Smooth muscle cell of the brain vasculature (primary cell): ENCODE measurements around the gene PSME3IP1.
"Not testable (repeated sequence)": the region's sequence is repeated elsewhere in the genome, so short reads cannot be mapped to it uniquely, and the experiment has no call there.

Source experiments
- DNase-seq: peaks from one replicate; pipeline ENCODE4 v3.0.0-alpha.2; 2012; ENCODE audit warnings: low read depth, low spot score

Gene PSME3IP1

DNA sequence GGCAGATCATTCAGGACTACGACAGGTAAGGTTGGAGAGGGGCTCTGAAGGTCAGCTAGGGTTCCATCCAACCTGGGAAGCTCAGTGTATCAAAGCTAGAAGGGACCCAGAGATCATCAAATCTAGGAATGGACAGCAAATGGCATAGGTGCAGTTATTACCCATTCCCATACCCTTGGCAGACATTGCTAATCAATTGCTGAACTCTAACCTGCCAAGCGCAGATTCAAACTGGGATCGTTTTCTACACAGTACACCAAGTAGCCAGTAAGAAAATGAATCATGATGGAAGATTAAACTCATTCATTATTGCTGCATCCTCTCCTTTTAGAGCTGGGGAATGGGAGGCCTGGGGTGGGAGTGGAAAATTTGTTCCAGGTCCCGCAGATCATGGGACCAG is 59.9 kb downstream of the PSME3IP1 start:
- no peak for DNase-seq

- DNase-seq: no peak
Observed at GRCh38 chr16:57125376-57125775, 60.5 kb downstream of the PSME3IP1 start.

DNA sequence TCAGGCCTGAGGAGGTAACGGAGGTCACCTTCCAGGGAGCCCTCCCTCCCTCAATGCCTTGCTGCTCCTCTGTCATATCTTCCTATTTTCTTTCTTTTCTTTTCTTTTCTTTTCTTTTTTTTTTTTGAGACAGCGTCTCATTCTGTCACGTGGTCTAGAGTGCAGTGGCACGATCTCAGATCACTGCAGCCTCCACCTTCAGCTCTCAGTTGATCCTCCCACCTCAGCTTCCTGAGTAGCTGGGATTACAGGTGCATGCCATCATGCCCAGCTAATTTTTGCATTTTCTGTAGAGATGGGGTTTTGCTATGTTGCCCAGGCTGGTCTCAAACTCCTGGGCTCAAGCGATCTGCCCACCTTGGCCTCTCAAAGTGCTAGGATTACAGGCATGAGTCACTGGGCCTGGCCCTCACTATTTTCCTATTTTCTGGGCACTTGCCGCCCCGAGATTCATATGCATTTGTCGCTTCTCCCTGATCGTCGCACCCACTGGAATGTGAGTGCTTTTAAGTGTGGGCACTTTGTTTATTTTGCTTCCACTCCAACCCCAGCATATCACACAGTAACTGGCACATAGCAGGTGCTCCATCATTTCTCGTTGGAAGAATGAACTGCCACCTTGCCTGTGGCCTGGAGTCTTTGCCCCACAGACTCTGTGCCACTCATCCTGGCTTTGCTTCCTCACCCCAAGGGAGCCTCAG is 61.7 kb downstream of the PSME3IP1 start:
- no peak for DNase-seq

DNA sequence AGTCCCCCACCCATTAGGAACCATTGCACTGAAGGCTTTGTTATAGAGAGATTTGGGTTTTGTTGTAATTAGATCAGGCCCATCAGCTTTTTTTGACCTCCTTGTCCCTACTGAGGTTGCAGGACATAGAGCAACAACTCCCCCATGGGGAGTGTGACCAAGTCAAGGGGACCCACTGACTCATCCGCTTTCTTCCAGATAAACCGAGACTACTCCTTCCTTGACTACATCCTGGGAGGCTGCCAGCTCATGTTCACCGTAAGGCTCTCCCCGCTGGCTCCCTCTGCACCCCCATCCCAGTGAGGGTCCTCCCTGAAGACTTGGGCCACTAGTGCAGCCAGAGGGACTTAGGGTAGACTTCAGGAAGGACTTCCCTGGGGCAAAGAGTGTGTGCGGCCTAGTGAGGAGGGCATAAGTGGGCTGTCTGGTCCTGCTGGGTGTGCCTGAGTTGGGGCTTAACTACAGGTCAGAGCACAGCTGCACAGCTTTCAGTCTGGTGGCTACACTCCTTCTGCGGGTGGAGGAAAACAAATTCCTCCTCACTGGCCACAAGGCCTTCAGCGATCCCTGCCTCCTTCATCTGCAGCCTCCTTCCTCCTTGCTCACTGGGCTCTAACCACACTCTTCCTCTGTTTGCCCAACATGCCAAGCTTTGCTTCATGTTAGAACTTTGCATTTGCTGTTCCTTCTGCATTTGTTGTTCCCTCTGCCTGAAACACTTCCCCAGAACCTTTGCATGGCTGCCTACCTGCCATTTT is 62.4 kb downstream of the PSME3IP1 start:
- DNase-seq: no peak

- DNase-seq: no peak
Observed at GRCh38 chr16:57118461-57119084, 67.3 kb downstream of the PSME3IP1 start.

GRCh38 chr16:57115514-57116182 is 70.2 kb downstream of the PSME3IP1 start:
- DNase-seq: peak; percentile 75

DNA sequence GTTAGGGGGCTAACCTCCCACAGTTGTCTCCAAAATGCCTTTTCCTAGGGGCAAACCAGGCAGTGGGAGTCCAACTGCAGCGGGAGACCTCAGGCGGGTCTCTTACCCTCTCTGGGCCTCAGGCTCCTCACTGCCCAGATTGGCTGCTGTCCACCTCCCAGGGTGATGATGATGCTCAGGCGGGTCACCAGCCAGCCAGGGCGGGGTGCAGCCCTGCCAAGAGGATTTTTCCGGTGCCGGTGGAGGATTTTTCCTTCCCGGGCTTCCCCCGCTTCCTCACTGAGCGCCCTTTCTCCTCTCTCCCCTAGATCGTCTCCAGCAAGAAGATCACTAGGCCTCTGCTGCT is 70.7 kb downstream of the PSME3IP1 start:
- DNase-seq: no peak

- DNase-seq: no peak
Observed at GRCh38 chr16:57113664-57114063, 72.2 kb downstream of the PSME3IP1 start.

DNA sequence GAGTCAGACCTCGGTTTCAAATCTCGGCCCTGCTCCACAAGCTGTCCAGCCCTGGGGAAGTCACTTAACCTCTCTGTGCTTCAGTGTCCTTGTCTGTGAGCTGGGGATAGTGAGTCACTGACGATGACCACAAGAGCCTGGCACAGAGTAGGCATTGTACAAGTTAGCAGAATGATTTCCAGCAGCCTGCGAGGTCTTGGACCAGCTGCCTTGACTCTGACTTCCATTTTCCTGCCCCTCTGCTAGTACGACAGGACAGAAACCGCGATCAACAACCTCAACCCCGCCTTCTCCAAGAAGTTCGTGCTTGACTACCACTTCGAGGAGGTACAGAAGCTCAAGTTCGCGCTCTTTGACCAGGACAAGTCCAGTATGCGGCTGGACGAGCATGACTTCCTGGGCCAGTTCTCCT is 72.8 kb downstream of the PSME3IP1 start:
- DNase-seq: no peak

GRCh38 chr16:57112403-57113041 is 73.3 kb downstream of the PSME3IP1 start:
- DNase-seq: no peak

GRCh38 chr16:57111420-57111819 is 74.4 kb downstream of the PSME3IP1 start:
- DNase-seq: no peak

GRCh38 chr16:57110937-57111336 is 74.9 kb downstream of the PSME3IP1 start:
- DNase-seq: no peak

DNA sequence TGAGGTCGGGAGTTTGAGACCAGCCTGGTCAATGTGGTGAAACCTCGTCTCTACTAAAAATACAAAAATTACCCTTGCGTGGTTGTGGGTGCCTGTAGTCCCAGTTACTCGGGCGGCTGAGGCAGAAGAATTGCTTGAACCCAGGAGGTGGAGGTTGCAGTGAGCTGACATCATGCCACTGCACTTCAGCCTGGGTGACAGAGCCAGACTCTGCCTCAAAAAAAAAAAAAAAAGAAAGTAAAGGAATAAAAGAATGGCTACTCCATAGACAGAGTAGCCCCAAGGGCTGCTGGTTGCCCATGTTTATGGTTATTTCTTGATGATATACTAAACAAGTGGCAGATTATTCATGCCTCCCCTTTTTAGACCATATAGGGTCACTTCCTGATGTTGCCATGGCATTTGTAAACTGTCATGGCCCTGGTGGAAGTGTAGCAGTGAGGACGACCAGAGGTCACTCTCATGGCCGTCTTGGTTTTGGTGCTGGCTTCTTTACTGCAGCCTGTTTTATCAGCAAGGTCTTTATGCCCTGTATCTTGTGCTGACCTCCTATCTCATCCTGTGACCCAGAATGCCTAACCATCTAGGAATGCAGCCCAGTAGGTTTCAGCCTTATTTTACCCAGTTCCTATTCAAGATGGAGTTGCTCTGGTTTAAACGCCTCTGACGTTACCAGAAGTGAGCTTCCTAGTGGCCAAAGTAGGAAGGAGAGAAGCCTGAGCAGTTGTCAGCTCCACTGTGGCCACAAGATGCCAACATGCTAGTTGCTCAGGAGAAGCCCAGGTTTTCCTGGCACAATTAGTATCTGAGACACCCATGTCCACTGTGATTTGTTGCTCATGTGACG is 76.4 kb downstream of the PSME3IP1 start:
- DNase-seq: not testable (repeated sequence)

- no peak for DNase-seq
Observed at GRCh38 chr16:57108432-57108831, 77.4 kb downstream of the PSME3IP1 start.

DNA sequence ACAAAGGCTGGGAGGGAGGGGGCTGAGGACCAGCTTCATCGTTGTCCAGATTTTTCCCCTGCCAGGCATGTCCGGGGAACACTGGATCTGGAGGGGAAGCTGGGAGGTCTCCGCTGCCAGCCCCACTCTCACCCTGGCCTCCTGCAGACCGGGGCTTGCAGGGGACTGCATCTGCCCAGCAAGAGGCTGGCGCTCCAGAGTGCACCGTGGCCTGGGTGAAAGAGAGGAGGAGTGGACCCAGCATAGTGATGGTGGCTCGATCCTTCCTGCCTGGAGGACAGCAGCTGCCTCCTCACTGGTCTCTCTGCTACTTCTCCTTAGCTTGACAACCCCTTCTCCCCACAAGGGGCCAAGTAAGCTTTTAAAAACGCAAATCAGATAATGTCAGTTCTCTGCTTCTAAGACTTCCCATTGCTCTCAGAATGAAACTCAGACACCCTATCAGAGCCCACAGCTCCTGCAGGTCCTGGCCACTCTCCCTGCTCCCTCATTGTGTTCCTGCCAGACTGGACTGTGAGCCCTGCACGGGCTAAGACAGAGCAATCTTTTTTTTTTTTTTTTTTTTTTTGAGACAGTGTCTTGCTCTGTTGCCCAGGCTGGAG is 78.4 kb downstream of the PSME3IP1 start:
- DNase-seq: no peak

GRCh38 chr16:57106767-57107166 is 79.1 kb downstream of the PSME3IP1 start:
- no peak for DNase-seq

DNA sequence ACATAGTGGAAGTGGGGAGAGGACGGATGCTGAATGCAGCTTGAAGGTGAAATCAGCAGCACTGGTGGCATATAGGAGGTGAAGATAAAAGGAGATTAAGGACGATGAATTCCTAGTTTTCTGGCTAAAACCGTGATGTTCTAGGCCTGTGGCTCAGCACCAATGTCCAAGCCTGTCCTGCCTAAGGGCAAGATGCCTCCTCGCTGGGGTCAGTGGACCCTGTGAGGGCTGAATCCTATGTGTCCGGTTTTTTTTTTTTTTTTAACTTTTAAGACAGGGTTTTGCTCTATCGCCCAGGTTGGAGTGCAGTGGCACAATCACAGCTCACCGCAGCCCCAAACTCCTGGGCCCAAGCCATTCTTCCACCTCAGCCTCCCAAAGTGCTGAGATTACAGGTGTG is 80.7 kb downstream of the PSME3IP1 start:
- no peak for DNase-seq

GRCh38 chr16:57104706-57105105 is 81.1 kb downstream of the PSME3IP1 start:
- DNase-seq: no peak

DNA sequence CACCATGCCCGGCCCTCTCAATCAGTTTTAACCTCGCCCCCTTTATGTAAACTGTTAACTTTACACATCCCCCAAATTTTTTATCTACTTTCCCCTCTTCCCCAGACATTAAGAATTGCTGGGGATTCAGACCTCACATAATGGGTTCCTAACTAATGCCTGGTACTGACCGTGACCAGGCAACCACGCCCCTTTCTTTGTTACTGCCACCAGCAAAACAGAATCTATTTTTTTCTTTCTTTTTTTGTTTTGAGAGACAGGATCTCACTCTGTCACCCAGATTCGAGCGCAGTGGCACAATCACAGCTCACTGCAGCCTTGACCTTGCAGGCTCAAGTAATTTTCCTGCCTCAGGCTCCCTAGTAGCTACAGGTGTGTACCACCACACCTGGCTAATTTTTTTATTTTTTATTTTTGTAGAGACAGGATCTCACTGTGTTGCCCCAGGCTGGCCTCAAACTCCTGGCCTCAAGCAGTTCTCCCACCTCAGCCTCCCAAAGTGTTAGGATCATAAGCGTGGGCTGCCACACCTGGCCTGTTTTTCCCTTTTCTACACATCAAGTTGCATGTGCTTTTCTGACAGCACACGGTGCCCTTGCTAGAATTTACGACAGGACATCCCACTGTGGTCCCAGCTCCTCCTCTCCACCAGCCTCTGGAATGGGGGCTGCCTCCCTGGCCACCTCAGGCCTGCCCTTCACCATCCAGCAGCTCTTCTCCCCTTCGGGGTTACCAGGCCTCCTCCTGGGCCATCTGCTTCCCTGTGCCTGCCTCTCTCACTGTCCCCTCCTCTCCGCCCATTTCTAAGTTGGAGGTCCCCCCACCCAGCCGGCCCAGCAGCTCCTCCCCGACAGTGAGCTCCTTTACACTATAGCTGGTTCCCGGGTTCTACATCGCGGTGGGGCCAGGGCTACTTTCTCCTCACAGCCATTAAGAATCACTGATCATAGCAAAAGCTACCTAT is 82.7 kb downstream of the PSME3IP1 start:
- DNase-seq: no peak
